Measurements from ENCODE around the gene SLC35E4.

The SLC35E4 gene

GRCh38 chr22:30685178-30685577, 49.6 kb downstream of the SLC35E4 start:
- Histone ChIP-seq H3K36me3 (no peaks in the 10 kb centered on the region), H3K4me3 (ENCODE audit: low read depth, low read length) (no peak overlapping the region), H3K27me3 (no peaks in the 10 kb centered on the region), H3K4me1 (peaks cover 15% of the 10 kb centered on the region), H3K9me3 (no peaks in the 10 kb centered on the region)
- no peak for DNase-seq
- no peak for TF ChIP-seq CTCF (IDR thresholded peaks at IDR 0.05; ENCODE audit: low read depth, low read length)

GRCh38 chr22:30687358-30687757, 51.8 kb downstream of the SLC35E4 start:
- no peak for TF ChIP-seq CTCF (IDR thresholded peaks at IDR 0.05; ENCODE audit: low read depth, low read length)
- H3K27me3 ChIP-seq = no peaks in the 10 kb centered on the region
- no peaks in the 10 kb centered on the region for H3K9me3 ChIP-seq
- no peak overlapping the region for H3K4me3 ChIP-seq (ENCODE audit: low read depth, low read length)
- H3K4me1 ChIP-seq = no peaks in the 10 kb centered on the region
- no peak for DNase-seq
- no peaks in the 10 kb centered on the region for H3K36me3 ChIP-seq

GRCh38 chr22:30689622-30690021, 54.0 kb downstream of the SLC35E4 start:
- Histone ChIP-seq H3K9me3 (no peaks in the 10 kb centered on the region), H3K4me1 (no peaks in the 10 kb centered on the region), H3K27me3 (no peaks in the 10 kb centered on the region), H3K4me3 (ENCODE audit: low read depth, low read length) (no peak overlapping the region), H3K36me3 (no peaks in the 10 kb centered on the region)
- no peak for TF ChIP-seq CTCF (IDR thresholded peaks at IDR 0.05; ENCODE audit: low read depth, low read length)
- DNase-seq = no peak

- no peak for DNase-seq
Observed at GRCh38 chr22:30691204-30691603, 55.6 kb downstream of the SLC35E4 start.

GRCh38 chr22:30694171-30694639, 58.6 kb downstream of the SLC35E4 start:
- Histone ChIP-seq H3K4me1 (no peaks in the 10 kb centered on the region), H3K4me3 (ENCODE audit: low read depth, low read length) (peak overlapping the region; percentile 70), H3K36me3 (no peaks in the 10 kb centered on the region), H3K27me3 (no peaks in the 10 kb centered on the region), H3K9me3 (no peaks in the 10 kb centered on the region)
- DNase-seq = peak; percentile 65
- no peak for TF ChIP-seq CTCF (IDR thresholded peaks at IDR 0.05; ENCODE audit: low read depth, low read length)

More at GRCh38 chr22:30691204-30691603, 55.6 kb downstream of the SLC35E4 start:
- Histone ChIP-seq H3K36me3 (no peaks in the 10 kb centered on the region), H3K4me3 (ENCODE audit: low read depth, low read length) (no peak overlapping the region), H3K27me3 (no peaks in the 10 kb centered on the region), H3K9me3 (no peaks in the 10 kb centered on the region), H3K4me1 (no peaks in the 10 kb centered on the region)
- TF ChIP-seq CTCF (IDR thresholded peaks at IDR 0.05; ENCODE audit: low read depth, low read length) = no peak

GRCh38 chr22:30694640-30695350, 59.2 kb downstream of the SLC35E4 start, which contains the start of gene OSBP2:
OSBP2 (plus strand) TSS chr22:30694874; CDS start chr22:30694910, 36 bp downstream.
- Histone ChIP-seq H3K36me3 (no peaks in the 10 kb centered on the region), H3K27me3 (no peaks in the 10 kb centered on the region), H3K4me1 (no peaks in the 10 kb centered on the region), H3K9me3 (no peaks in the 10 kb centered on the region), H3K4me3 (ENCODE audit: low read depth, low read length) (peak within 1 kb of the TSS; percentile 70)
- DNase-seq = peak; percentile 59
- no peak for TF ChIP-seq CTCF (IDR thresholded peaks at IDR 0.05; ENCODE audit: low read depth, low read length)

Data from BE2C (cell line).